Nephron progenitor cell (in vitro differentiated cells): ENCODE results near the gene HDDC3.

Experiments used
- DNase-seq: peaks from one replicate; pipeline ENCODE4 v3.0.0; 2021
- H3K27ac Mint-ChIP-seq: 2 replicates; pipeline ENCODE4 v1.8.0; 2021; ENCODE audit warnings: mild to moderate bottlenecking, moderate library complexity, mixed read lengths
- H3K27me3 Mint-ChIP-seq: 2 replicates; pipeline ENCODE4 v1.8.0; 2021; ENCODE audit warnings: mild to moderate bottlenecking, low read depth, mixed read lengths; ENCODE audit not compliant: poor library complexity
- H3K36me3 Mint-ChIP-seq: 2 replicates; pipeline ENCODE4 v1.8.0; 2021; ENCODE audit warnings: low read depth, mixed read lengths
- H3K4me1 Mint-ChIP-seq: 2 replicates; pipeline ENCODE4 v1.8.0; 2021; ENCODE audit warnings: mixed read lengths
- H3K4me3 Mint-ChIP-seq: 2 replicates; pipeline ENCODE4 v1.8.0; 2021; ENCODE audit warnings: mild to moderate bottlenecking, moderate library complexity, mixed read lengths
- H3K9me3 Mint-ChIP-seq: 2 replicates; pipeline ENCODE4 v1.8.0; 2021; ENCODE audit warnings: mild to moderate bottlenecking, moderate library complexity, mixed read lengths
- CTCF ChIP-seq: fragments of 200-600 bp; sonication (generic); IDR thresholded peaks from 2 replicates; pipeline ENCODE4 v1.5.0; 2021; ENCODE audit warnings: antibody characterized with exemption

The HDDC3 gene

GRCh38 chr15:90949979-90950675, 17.8 kb upstream of the HDDC3 start:
- peaks cover 6% of the 10 kb centered on the region for H3K27me3 Mint-ChIP-seq
- H3K4me3 Mint-ChIP-seq = no peak overlapping the region
- TF ChIP-seq CTCF = no peak
- H3K4me1 Mint-ChIP-seq = no peaks in the 10 kb centered on the region
- peaks cover 57% of the 10 kb centered on the region for H3K36me3 Mint-ChIP-seq
- no peak overlapping the region for H3K27ac Mint-ChIP-seq
- no peaks in the 10 kb centered on the region for H3K9me3 Mint-ChIP-seq
- DNase-seq = no peak

GRCh38 chr15:90948506-90948905, 16.2 kb upstream of the HDDC3 start:
- peaks cover 59% of the 10 kb centered on the region for H3K36me3 Mint-ChIP-seq
- H3K4me3 Mint-ChIP-seq = no peak overlapping the region
- H3K9me3 Mint-ChIP-seq = no peaks in the 10 kb centered on the region
- H3K27ac Mint-ChIP-seq = no peak overlapping the region
- H3K4me1 Mint-ChIP-seq = no peaks in the 10 kb centered on the region
- TF ChIP-seq CTCF = no peak
- peaks cover 3% of the 10 kb centered on the region for H3K27me3 Mint-ChIP-seq
- no peak for DNase-seq

- Mint-ChIP-seq H3K4me1 (no peaks in the 10 kb centered on the region), H3K27me3 (peaks cover 3% of the 10 kb centered on the region), H3K4me3 (no peak overlapping the region), H3K27ac (no peak overlapping the region), H3K9me3 (no peaks in the 10 kb centered on the region), H3K36me3 (peaks cover 58% of the 10 kb centered on the region)
- no peak for TF ChIP-seq CTCF
- no peak for DNase-seq
These were observed 15.4 kb upstream of the HDDC3 start for GRCh38 chr15:90947577-90948357.

- Mint-ChIP-seq H3K27me3 (peaks cover 3% of the 10 kb centered on the region), H3K36me3 (peaks cover 56% of the 10 kb centered on the region), H3K4me1 (no peaks in the 10 kb centered on the region), H3K4me3 (no peak overlapping the region), H3K9me3 (no peaks in the 10 kb centered on the region), H3K27ac (no peak overlapping the region)
- DNase-seq = no peak
- no peak for TF ChIP-seq CTCF
These were observed 14.7 kb upstream of the HDDC3 start for GRCh38 chr15:90946941-90947576.

GRCh38 chr15:90946538-90946937, 14.2 kb upstream of the HDDC3 start:
- Mint-ChIP-seq H3K27ac (no peak overlapping the region), H3K36me3 (peaks cover 52% of the 10 kb centered on the region), H3K4me1 (no peaks in the 10 kb centered on the region), H3K4me3 (no peak overlapping the region), H3K27me3 (peaks cover 3% of the 10 kb centered on the region), H3K9me3 (no peaks in the 10 kb centered on the region)
- no peak for DNase-seq
- no peak for TF ChIP-seq CTCF
